ENCODE results near the gene SPPL3.
"Not testable (repeated sequence)": the region's sequence is repeated elsewhere in the genome, so short reads cannot be mapped to it uniquely, and the experiment has no call there.

Gene SPPL3

GRCh38 chr12:120733574-120733973 lies 170.6 kb downstream of the SPPL3 start:
- Histone ChIP-seq H3K9me3 (ENCODE audit: insufficient read depth, low read depth, low read length) (no peaks in the 10 kb centered on the region), H3K36me3 (ENCODE audit: insufficient read depth, low read depth, low read length) (0 out of 2 replicates have a peak, but pooled peaks cover 7% of the 10 kb centered on the region), H3K27ac (ENCODE audit: low read length) (no peak overlapping the region), H3K4me1 (ENCODE audit: insufficient read depth, low read length) (no peaks in the 10 kb centered on the region), H3K9ac (ENCODE audit: low read depth, low read length) (no peak overlapping the region), H3K4me3 (ENCODE audit: low read length) (no peak overlapping the region), H3K27me3 (ENCODE audit: insufficient read depth, low read length) (no peaks in the 10 kb centered on the region)

DNA sequence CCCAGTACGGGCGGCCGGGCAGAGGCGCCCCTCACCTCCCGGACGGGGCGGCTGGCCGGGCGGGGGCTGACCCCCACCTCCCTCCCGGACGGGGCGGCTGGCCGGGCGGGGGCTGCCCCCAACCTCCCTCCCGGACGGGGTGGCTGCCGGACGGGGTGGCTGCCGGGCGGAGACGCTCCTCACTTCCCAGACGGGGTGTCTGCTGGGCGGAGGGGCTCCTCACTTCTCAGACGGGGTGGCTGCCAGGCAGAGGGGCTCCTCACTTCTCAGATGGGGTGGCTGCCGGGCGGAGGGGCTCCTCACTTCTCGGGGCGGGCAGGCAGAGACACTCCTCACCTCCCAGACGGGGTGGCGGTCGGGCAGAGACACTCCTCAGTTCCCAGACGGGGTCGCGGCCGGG lies 172.0 kb downstream of the SPPL3 start:
- H3K4me1 ChIP-seq (ENCODE audit: insufficient read depth, low read length); H3K36me3 ChIP-seq (ENCODE audit: insufficient read depth, low read depth, low read length); H3K27ac ChIP-seq (ENCODE audit: low read length); H3K9ac ChIP-seq (ENCODE audit: low read depth, low read length); H3K27me3 ChIP-seq (ENCODE audit: insufficient read depth, low read length); H3K9me3 ChIP-seq (ENCODE audit: insufficient read depth, low read depth, low read length); H3K4me3 ChIP-seq (ENCODE audit: low read length): not testable (repeated sequence)

GRCh38 chr12:120726961-120727360 lies 177.2 kb downstream of the SPPL3 start:
- Histone ChIP-seq H3K9ac (ENCODE audit: low read depth, low read length) (no peak overlapping the region), H3K4me3 (ENCODE audit: low read length) (no peak overlapping the region), H3K9me3 (ENCODE audit: insufficient read depth, low read depth, low read length) (no peaks in the 10 kb centered on the region), H3K36me3 (ENCODE audit: insufficient read depth, low read depth, low read length) (peaks cover 34% of the 10 kb centered on the region), H3K27me3 (ENCODE audit: insufficient read depth, low read length) (peaks cover 11% of the 10 kb centered on the region; the same call in 1 of the 2 replicates), H3K27ac (ENCODE audit: low read length) (no peak overlapping the region), H3K4me1 (ENCODE audit: insufficient read depth, low read length) (no peaks in the 10 kb centered on the region)

DNA sequence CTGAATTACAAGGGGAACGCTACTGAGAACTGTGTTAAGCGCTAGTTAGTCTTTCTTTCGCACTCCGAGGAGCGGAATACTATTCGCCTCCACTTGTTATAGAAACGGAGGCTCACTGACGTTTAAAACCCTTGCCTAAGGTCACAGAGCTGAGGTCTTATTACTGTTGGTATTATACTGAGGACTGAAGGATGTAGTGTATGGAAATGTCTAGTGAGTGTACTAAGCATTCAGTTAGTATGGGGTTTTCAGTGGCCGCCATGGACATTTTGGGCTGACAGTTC lies 177.7 kb downstream of the SPPL3 start:
- Histone ChIP-seq H3K27ac (ENCODE audit: low read length) (no peak overlapping the region), H3K9ac (ENCODE audit: low read depth, low read length) (0 out of 2 replicates have a peak overlapping the region, but pooled peaks have one; percentile 78)

DNA sequence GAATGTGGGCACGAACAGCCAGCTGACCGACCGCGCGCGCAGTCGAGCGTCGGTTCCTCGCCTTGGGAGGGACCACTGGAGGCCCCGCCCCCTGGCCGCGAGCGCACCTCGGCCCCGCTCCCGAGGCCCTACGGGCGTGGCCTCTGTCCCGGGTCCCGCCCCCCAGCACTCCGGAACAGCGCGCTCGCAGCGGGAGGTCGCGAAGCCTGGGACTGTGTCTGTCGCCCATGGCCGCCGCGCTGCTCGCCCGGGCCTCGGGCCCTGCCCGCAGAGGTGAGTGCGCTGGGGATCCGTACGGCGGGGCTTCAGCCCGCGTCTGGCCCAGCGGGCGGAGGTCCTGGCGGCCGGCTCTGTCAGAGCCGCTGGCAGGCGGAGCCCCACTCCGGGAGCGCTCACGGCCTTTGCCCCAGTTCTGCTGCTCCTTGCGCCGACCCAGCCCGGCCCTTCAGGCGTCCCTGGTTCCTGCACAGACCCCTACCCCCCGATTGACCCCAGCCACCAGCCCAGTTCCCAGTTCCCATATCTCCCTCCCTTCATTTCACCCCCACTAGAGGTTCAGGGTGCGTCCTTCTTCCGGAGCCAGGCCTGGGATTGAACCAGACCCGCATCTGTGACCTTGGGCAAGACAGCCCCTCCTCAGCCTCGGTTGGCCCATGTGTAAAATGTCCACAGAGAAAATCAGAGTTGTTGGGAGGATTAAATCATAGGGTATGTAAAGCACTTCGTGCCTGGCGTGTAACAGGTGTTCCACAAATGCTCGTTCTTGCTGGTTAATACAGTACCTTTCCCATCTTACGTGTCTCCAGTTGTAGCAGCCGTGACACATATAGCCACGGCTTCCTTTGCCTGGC lies 178.3 kb downstream of the SPPL3 start, which contains the start of gene ACADS:
TSS of gene ACADS (plus strand) at position 168 of the 851 bp plus-strand sequence. CDS start at position 228, 60 bp downstream.
- no peak within 1 kb of the TSS for H3K27ac ChIP-seq (ENCODE audit: low read length)
- H3K4me3 ChIP-seq (ENCODE audit: low read length), result peak within 1 kb of the TSS; percentile 81
- peak within 1 kb of the TSS; percentile 78; the same call in 1 of the 2 replicates for H3K9ac ChIP-seq (ENCODE audit: low read depth, low read length)

More for the DNA sequence above, 177.7 kb downstream of the SPPL3 start:
- peak overlapping the region; percentile 81; the same call in 1 of the 2 replicates for H3K4me3 ChIP-seq (ENCODE audit: low read length)
- H3K27me3 ChIP-seq (ENCODE audit: insufficient read depth, low read length), result peaks cover 11% of the 10 kb centered on the region; the same call in 1 of the 2 replicates
- peaks cover 40% of the 10 kb centered on the region for H3K36me3 ChIP-seq (ENCODE audit: insufficient read depth, low read depth, low read length)
- H3K9me3 ChIP-seq (ENCODE audit: insufficient read depth, low read depth, low read length), result no peaks in the 10 kb centered on the region
- H3K4me1 ChIP-seq (ENCODE audit: insufficient read depth, low read length), result no peaks in the 10 kb centered on the region

DNA sequence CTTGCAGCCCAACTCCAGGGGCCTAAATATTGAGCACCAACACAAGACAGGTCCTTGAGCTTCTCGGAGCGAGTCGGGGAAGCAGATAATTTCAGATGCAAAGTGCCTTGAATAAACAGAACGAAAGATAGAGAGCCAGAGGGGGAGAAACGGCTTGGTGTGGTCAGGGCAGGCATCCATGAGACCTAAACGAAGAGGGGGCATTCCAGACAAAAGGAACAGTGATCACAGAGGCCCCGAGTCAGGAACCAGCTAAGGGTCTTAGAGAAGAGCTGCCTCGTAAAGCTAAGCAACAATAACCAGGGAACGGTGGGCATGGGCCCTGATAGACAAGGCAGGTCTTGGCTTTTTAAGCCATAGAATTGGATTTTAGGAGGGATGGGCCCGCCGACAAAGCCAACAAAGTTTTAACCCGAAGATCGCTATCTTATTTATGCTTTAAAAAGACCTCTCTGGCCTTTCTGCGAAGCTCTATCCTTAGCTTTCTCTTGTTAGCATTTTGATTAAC lies 179.0 kb downstream of the SPPL3 start:
- peaks cover 11% of the 10 kb centered on the region; the same call in 1 of the 2 replicates for H3K27me3 ChIP-seq (ENCODE audit: insufficient read depth, low read length)
- H3K9ac ChIP-seq (ENCODE audit: low read depth, low read length), result peak overlapping the region; percentile 66; the same call in 1 of the 2 replicates

More for the DNA sequence above, 178.3 kb downstream of the SPPL3 start, which contains the start of gene ACADS:
- peaks cover 11% of the 10 kb centered on the region; the same call in 1 of the 2 replicates for H3K27me3 ChIP-seq (ENCODE audit: insufficient read depth, low read length)
- no peaks in the 10 kb centered on the region for H3K4me1 ChIP-seq (ENCODE audit: insufficient read depth, low read length)
- H3K9me3 ChIP-seq (ENCODE audit: insufficient read depth, low read depth, low read length), result no peaks in the 10 kb centered on the region
- H3K36me3 ChIP-seq (ENCODE audit: insufficient read depth, low read depth, low read length), result peaks cover 45% of the 10 kb centered on the region

DNA sequence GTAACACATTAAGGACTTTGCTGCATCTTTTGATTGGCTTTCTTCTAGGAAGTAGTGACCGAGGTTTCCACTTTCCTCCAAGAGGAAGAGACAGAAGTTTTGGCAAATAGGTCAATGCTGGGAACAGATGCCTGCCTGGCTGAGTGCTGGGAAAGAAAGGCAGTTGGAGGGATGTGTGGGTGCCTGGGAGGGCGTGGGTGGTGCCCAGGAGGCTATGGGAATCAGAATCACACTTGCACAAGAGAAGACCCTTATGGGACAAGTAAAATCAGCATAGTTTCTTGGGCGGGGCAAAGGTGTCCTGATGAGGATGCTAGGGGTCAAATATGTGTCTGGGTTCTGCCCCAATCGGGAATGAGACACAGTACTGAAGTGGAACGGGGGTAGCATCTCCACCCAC lies 179.4 kb downstream of the SPPL3 start:
- H3K4me1 ChIP-seq (ENCODE audit: insufficient read depth, low read length), result no peaks in the 10 kb centered on the region
- H3K9ac ChIP-seq (ENCODE audit: low read depth, low read length), result peak overlapping the region; percentile 66; the same call in 1 of the 2 replicates
- peak overlapping the region; percentile 81 for H3K4me3 ChIP-seq (ENCODE audit: low read length)
- peaks cover 50% of the 10 kb centered on the region for H3K36me3 ChIP-seq (ENCODE audit: insufficient read depth, low read depth, low read length)
- H3K9me3 ChIP-seq (ENCODE audit: insufficient read depth, low read depth, low read length), result no peaks in the 10 kb centered on the region
- H3K27ac ChIP-seq (ENCODE audit: low read length), result no peak overlapping the region
- H3K27me3 ChIP-seq (ENCODE audit: insufficient read depth, low read length), result peaks cover 11% of the 10 kb centered on the region; the same call in 1 of the 2 replicates

More for the DNA sequence above, 179.0 kb downstream of the SPPL3 start:
- no peak overlapping the region for H3K27ac ChIP-seq (ENCODE audit: low read length)
- no peaks in the 10 kb centered on the region for H3K4me1 ChIP-seq (ENCODE audit: insufficient read depth, low read length)
- H3K36me3 ChIP-seq (ENCODE audit: insufficient read depth, low read depth, low read length), result peaks cover 47% of the 10 kb centered on the region
- H3K4me3 ChIP-seq (ENCODE audit: low read length), result peak overlapping the region; percentile 81
- no peaks in the 10 kb centered on the region for H3K9me3 ChIP-seq (ENCODE audit: insufficient read depth, low read depth, low read length)

DNA sequence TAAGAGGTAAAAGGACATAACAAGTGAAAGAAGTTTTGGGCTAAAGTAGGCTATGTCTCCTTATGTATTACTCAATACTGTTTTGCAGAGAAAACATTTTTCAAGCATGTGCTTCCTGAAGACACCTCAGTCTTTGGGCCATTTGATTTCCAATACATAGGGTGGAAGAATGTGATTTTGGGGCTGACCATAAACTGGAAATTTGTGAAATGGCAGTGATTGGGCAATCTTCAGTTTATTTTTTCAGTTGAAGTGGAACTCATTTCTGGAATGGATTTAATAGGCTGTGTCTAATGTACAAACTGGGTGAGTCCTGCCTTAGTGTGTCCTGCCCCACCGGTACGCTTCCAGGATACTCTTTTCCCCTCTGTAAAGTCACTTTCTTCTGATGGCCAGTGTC lies 181.4 kb downstream of the SPPL3 start:
- Histone ChIP-seq H3K36me3 (ENCODE audit: insufficient read depth, low read depth, low read length) (peaks cover 69% of the 10 kb centered on the region), H3K4me1 (ENCODE audit: insufficient read depth, low read length) (no peaks in the 10 kb centered on the region), H3K27ac (ENCODE audit: low read length) (no peak overlapping the region), H3K27me3 (ENCODE audit: insufficient read depth, low read length) (peaks cover 11% of the 10 kb centered on the region; the same call in 1 of the 2 replicates), H3K9me3 (ENCODE audit: insufficient read depth, low read depth, low read length) (no peaks in the 10 kb centered on the region), H3K9ac (ENCODE audit: low read depth, low read length) (no peak overlapping the region), H3K4me3 (ENCODE audit: low read length) (no peak overlapping the region)

GRCh38 chr12:120721866-120722265 lies 182.3 kb downstream of the SPPL3 start:
- Histone ChIP-seq H3K27ac (ENCODE audit: low read length) (no peak overlapping the region), H3K27me3 (ENCODE audit: insufficient read depth, low read length) (peaks cover 10% of the 10 kb centered on the region; the same call in 1 of the 2 replicates), H3K4me1 (ENCODE audit: insufficient read depth, low read length) (no peaks in the 10 kb centered on the region), H3K4me3 (ENCODE audit: low read length) (no peak overlapping the region), H3K9ac (ENCODE audit: low read depth, low read length) (no peak overlapping the region), H3K36me3 (ENCODE audit: insufficient read depth, low read depth, low read length) (peaks cover 78% of the 10 kb centered on the region), H3K9me3 (ENCODE audit: insufficient read depth, low read depth, low read length) (no peaks in the 10 kb centered on the region)

DNA sequence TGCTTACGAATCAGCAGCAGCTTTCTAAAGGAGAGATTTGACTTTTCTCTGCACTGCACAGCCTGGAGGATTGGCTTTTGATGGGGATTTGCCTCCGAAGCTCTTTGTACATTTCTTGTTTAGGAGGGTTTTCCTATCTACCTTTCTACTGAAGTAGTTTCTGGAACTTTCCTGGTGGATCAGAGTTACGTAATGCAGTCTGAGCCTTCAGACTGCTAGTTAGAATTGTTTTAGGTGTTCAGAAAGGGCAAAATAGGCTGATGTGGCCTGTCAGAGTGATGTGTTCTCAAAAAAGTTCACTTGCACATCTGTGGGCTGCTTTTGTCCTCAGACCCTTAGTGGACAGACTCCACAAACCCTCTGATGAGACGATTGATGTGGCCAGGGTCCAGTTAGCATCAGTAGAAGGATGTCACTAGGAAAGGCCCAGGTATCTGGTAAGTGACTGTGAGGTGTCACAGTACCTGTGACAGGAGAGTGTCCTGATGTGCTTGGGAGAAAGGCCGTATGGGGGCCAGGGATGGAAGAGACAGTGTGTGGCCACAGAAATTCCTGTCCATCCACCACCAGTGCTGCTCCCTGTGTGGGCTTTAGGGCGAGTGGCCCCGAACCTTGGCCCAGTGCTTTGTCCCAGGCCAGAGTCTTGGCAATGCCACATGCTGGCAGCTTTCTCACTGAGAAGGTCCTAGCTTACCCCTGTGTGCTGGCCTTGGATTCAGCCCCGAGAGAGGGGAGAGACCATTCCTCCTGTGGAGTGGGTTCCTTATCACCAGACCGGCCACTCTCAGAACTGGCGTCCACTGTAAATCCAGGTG lies 183.0 kb downstream of the SPPL3 start:
- no peaks in the 10 kb centered on the region for H3K9me3 ChIP-seq (ENCODE audit: insufficient read depth, low read depth, low read length)
- peaks cover 3% of the 10 kb centered on the region; the same call in 1 of the 2 replicates for H3K27me3 ChIP-seq (ENCODE audit: insufficient read depth, low read length)
- no peak overlapping the region for H3K9ac ChIP-seq (ENCODE audit: low read depth, low read length)
- H3K4me3 ChIP-seq (ENCODE audit: low read length), result no peak overlapping the region
- no peak overlapping the region for H3K27ac ChIP-seq (ENCODE audit: low read length)
- peaks cover 85% of the 10 kb centered on the region for H3K36me3 ChIP-seq (ENCODE audit: insufficient read depth, low read depth, low read length)
- H3K4me1 ChIP-seq (ENCODE audit: insufficient read depth, low read length), result no peaks in the 10 kb centered on the region

GRCh38 chr12:120720234-120720986 lies 183.7 kb downstream of the SPPL3 start:
- Histone ChIP-seq H3K36me3 (ENCODE audit: insufficient read depth, low read depth, low read length) (peaks cover 92% of the 10 kb centered on the region), H3K9ac (ENCODE audit: low read depth, low read length) (no peak overlapping the region)

More at GRCh38 chr12:120720234-120720986, 183.7 kb downstream of the SPPL3 start:
- Histone ChIP-seq H3K4me3 (ENCODE audit: low read length) (no peak overlapping the region), H3K27me3 (ENCODE audit: insufficient read depth, low read length) (no peaks in the 10 kb centered on the region), H3K27ac (ENCODE audit: low read length) (no peak overlapping the region), H3K9me3 (ENCODE audit: insufficient read depth, low read depth, low read length) (no peaks in the 10 kb centered on the region), H3K4me1 (ENCODE audit: insufficient read depth, low read length) (no peaks in the 10 kb centered on the region)
